ENCODE data around the gene NPHP3.
"Not testable (repeated sequence)": the region's sequence is repeated elsewhere in the genome, so short reads cannot be mapped to it uniquely, and the experiment has no call there.

The NPHP3 gene

DNA sequence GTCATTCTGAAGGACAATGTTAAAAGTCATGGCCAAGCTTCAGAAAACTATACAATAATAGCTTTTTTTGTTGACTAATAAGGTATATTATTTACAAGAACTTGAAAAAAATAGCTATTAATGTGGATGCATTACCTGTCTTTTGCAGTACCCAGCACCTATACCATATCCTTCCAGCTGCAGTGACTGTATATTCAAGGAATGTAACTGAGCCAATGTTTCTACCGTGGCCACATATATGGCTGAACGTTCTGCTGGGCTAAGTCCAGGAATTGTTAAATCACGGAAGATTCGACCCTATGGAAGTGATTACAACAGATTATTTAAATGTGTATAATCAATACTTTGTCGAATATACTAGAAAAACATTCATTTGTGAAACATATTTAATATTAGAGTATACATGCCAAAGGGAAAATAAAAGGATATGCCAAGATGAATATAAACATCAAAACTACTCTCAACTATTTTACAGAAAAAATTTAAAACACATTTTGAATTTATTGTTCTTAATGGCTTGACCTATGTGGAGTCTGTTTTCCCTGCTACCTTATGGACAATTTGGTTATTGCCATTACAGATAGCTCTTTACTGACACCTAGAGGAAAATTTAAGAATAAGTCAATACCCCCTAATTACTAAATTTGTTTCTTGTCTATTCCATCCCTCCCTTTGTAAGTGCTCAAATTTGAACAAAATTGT, 80.2 kb downstream of the NPHP3 start:
- DNase-seq: no peak

DNA sequence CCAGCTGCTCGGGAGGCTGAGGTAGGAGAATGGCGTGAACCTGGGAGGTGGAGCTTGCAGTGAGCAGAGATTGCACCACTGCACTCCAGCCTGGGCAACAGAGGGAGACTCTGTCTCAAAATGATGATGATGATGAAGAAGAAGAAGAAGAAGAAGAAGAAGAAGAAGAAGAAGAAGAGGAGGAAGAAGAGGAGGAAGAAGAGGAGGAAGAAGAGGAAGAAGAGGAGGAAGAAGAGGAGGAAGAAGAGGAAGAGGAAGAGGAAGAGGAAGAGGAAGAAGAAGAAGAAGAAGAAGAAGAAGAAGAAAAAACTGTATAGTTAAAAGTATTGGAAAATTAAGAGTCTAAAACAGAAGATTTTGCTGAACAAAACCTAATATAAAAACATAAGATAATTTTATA, 80.8 kb downstream of the NPHP3 start:
- DNase-seq: not testable (repeated sequence)

- no peak for DNase-seq
Measured at GRCh38 chr3:132638706-132639105, 83.5 kb downstream of the NPHP3 start.

DNA sequence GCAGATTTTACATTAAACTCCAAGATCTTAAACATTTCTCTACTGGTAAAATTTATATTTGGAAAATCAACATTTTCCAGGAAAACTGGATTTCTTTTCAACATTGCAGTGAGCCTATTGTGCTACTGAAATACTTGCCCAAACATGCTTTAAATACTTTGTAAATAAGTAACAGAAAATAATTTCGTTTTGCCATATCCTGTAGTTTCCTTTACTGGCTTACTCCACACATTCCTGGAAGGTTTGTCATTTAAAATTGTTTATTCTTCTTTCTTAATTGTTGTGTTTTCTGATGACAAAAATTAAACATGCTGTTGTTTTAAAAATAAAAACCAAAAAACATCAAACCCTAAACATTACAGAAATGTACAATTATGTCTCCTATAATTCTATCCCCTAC, 84.6 kb downstream of the NPHP3 start:
- no peak for DNase-seq

GRCh38 chr3:132635052-132635451, 87.2 kb downstream of the NPHP3 start:
- no peak for DNase-seq

Measured in right forelimb (tissue), 1 donor.